Neural progenitor cell (in vitro differentiated cells): Measurements from ENCODE around the gene ONECUT1. TPM values are rescaled to one million over a fixed set of nuclear protein-coding genes. Genes with fewer than 3 reads are reported as not detected.

Experiments
- DNase-seq: peaks from one replicate; pipeline ENCODE4 v3.0.0-alpha.2; 2016; ENCODE audit warnings: low spot score
- H2AFZ ChIP-seq: fragments of 200-600 bp; sonication (generic); replicated peaks from 2 replicates; pipeline ENCODE4 v1.6.1; 2016; ENCODE audit warnings: antibody characterized with exemption
- H3F3A ChIP-seq: fragments of 200-600 bp; sonication (generic); 2 replicates; pipeline ENCODE4 v1.6.1; 2016; ENCODE audit warnings: antibody characterized with exemption, low read depth
- H3K27ac ChIP-seq: fragments of 200-600 bp; sonication (generic); 2 replicates; pipeline ENCODE4 v1.5.1; 2016; ENCODE audit warnings: mild to moderate bottlenecking
- H3K27me3 ChIP-seq: fragments of 200-600 bp; sonication (generic); 2 replicates; pipeline ENCODE4 v1.6.1; 2016; ENCODE audit warnings: mild to moderate bottlenecking, moderate library complexity
- H3K36me3 ChIP-seq: fragments of 200-600 bp; sonication (generic); 2 replicates; pipeline ENCODE4 v1.5.1; 2016
- H3K4me1 ChIP-seq: fragments of 200-600 bp; sonication (generic); 2 replicates; pipeline ENCODE4 v1.6.1; 2016; ENCODE audit warnings: mixed run types
- H3K4me2 ChIP-seq: fragments of 200-600 bp; sonication (generic); 2 replicates; pipeline ENCODE4 v1.6.1; 2016
- H3K4me3 ChIP-seq: fragments of 200-600 bp; sonication (generic); 2 replicates; pipeline ENCODE4 v1.5.1; 2016
- H3K79me2 ChIP-seq: fragments of 200-600 bp; sonication (generic); 2 replicates; pipeline ENCODE4 v1.6.1; 2016; ENCODE audit warnings: low read depth
- H3K9ac ChIP-seq: fragments of 200-600 bp; sonication (generic); 2 replicates; pipeline ENCODE4 v1.6.1; 2016
- H3K9me3 ChIP-seq: fragments of 200-600 bp; sonication (generic); 2 replicates; pipeline ENCODE4 v1.5.1; 2016; ENCODE audit warnings: low read depth
- H4K20me1 ChIP-seq: fragments of 200-600 bp; sonication (generic); 2 replicates; pipeline ENCODE4 v1.6.1; 2016; ENCODE audit warnings: low read depth
- H3K27ac Mint-ChIP-seq: 3 replicates; pipeline ENCODE4 v1.8.0; 2021; ENCODE audit warnings: mixed read lengths
- H3K27me3 Mint-ChIP-seq: 2 replicates; pipeline ENCODE4 v1.8.0; 2022; ENCODE audit warnings: low read depth, mild to moderate bottlenecking, inconsistent platforms, moderate library complexity, mixed read lengths; ENCODE audit not compliant: insufficient read depth
- H3K36me3 Mint-ChIP-seq: 3 replicates; pipeline ENCODE4 v1.8.0; 2021; ENCODE audit warnings: mixed read lengths
- H3K4me1 Mint-ChIP-seq: 3 replicates; pipeline ENCODE4 v1.8.0; 2021; ENCODE audit warnings: mixed read lengths
- H3K4me3 Mint-ChIP-seq: 3 replicates; pipeline ENCODE4 v1.8.0; 2021; ENCODE audit warnings: mild to moderate bottlenecking, moderate library complexity, mixed read lengths
- H3K9me3 Mint-ChIP-seq: 3 replicates; pipeline ENCODE4 v1.8.0; 2020; ENCODE audit warnings: mixed read lengths
- EZH2 ChIP-seq: fragments of 200-600 bp; sonication (generic); IDR thresholded peaks from 2 replicates; pipeline ENCODE4 v1.6.1; 2017; ENCODE audit warnings: antibody characterized with exemption, mild to moderate bottlenecking, moderate library complexity
- EZH2phosphoT487 ChIP-seq: fragments of 200-600 bp; sonication (generic); IDR thresholded peaks from 2 replicates; pipeline ENCODE4 v1.6.1; 2017; ENCODE audit warnings: antibody characterized with exemption
- total RNA-seq: library from RNA; depleted of rRNA; stranded (reverse); fragments of >200 nt; gene quantifications from 2 replicates; pipeline ENCODE4 v1.2.3, GENCODE V29; 2015; ENCODE audit warnings: low replicate concordance
- TF ChIP-seq, protein P1 (sequence below): fragments of 200-600 bp; sonication (generic); IDR thresholded peaks from 2 replicates; pipeline ENCODE4 v1.5.1; 2017; ENCODE audit warnings: antibody characterized with exemption, mild to moderate bottlenecking

ONECUT1 gene
- total RNA-seq, 1 donor from 2014 or later = 1.5 TPM

DNA sequence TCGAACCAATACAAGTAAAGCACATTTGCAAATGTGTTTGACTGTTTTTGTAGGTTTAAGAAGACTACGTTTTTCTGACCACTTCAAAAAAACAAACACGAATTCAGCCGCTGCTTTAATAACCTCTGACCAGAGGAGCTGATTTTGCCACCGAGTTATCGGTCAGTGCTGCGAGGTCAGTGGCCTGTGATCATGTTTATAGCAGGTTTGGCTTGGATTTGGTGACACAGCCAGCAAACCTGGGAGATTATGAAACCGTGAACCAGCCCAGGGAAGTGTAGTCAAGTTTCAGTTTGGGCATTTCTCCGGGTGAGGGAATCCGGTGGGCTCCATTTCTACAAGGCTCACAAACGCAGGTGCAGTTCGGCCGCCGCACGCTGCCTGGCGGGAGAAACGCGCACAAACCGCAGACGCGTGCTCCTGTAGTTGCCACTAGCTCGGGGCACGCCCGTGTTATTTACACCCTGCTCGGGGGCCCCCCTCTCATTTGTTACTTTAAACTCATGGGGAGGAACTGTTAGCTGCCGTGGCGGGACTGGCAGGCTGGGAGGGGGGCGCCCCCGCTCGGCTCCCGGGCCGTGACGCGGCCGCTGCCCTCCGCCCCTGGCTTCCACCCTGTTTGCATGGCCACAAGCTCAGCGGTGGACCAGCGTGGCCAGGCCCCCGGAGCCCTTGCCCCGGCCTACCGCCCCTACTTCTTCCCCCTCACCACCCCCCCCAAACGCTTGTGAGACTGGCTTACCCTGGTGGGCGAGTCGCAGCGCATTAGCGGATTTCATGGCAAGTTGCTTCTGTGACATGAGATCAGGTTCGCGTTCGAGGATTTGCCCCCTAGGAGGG lies 13.6 kb upstream of the ONECUT1 start:
- Histone ChIP-seq H3F3A (peaks cover 31% of the 10 kb centered on the region), H3K4me2 (peak overlapping the region; percentile 97), H3K4me3 (peak overlapping the region; percentile 54), H3K36me3 (no peaks in the 10 kb centered on the region), H3K9me3 (no peaks in the 10 kb centered on the region), H3K27ac (no peak overlapping the region), H3K9ac (no peak overlapping the region), H4K20me1 (peaks cover 24% of the 10 kb centered on the region), H3K79me2 (no peaks in the 10 kb centered on the region), H3K4me1 (peaks cover 24% of the 10 kb centered on the region), H3K27me3 (peaks cover 100% of the 10 kb centered on the region), H2AFZ (no peak overlapping the region)
- TF ChIP-seq, protein P1, sequence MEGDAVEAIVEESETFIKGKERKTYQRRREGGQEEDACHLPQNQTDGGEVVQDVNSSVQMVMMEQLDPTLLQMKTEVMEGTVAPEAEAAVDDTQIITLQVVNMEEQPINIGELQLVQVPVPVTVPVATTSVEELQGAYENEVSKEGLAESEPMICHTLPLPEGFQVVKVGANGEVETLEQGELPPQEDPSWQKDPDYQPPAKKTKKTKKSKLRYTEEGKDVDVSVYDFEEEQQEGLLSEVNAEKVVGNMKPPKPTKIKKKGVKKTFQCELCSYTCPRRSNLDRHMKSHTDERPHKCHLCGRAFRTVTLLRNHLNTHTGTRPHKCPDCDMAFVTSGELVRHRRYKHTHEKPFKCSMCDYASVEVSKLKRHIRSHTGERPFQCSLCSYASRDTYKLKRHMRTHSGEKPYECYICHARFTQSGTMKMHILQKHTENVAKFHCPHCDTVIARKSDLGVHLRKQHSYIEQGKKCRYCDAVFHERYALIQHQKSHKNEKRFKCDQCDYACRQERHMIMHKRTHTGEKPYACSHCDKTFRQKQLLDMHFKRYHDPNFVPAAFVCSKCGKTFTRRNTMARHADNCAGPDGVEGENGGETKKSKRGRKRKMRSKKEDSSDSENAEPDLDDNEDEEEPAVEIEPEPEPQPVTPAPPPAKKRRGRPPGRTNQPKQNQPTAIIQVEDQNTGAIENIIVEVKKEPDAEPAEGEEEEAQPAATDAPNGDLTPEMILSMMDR = no peak
- TF ChIP-seq EZH2 (peak; percentile 73), EZH2phosphoT487 (peak; percentile 85)
- H3K27me3 Mint-ChIP-seq = peaks cover 56% of the 10 kb centered on the region
- peak overlapping the region; percentile 81 for H3K4me3 Mint-ChIP-seq
- no peaks in the 10 kb centered on the region for H3K36me3 Mint-ChIP-seq
- H3K27ac Mint-ChIP-seq = no peak overlapping the region
- DNase-seq = peak; percentile 73
- peaks cover 41% of the 10 kb centered on the region for H3K4me1 Mint-ChIP-seq
- no peaks in the 10 kb centered on the region for H3K9me3 Mint-ChIP-seq

DNA sequence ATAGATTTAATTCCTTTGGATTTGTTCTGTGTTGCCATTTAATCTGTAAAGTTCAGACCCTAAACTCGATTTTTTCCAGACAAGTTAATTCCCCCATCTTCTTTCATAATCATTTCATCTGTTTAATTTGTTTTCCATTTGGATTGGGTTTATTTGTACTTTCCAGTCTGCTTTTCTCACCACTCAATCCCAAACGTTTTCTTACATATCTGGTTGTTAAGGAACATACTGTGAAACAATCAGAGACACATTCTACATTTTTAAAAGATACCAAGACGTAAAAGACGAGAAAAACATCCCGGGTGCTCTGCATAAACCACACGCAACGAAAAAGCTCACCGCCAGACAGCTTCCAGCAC lies 13.0 kb upstream of the ONECUT1 start:
- H3K4me3 Mint-ChIP-seq = peak overlapping the region; percentile 64
- H3K4me1 ChIP-seq = peaks cover 29% of the 10 kb centered on the region
- H3K4me3 ChIP-seq = peak overlapping the region; percentile 54
- no peak overlapping the region for H3K27ac Mint-ChIP-seq
- H3K9me3 ChIP-seq = no peaks in the 10 kb centered on the region
- H3F3A ChIP-seq = peaks cover 31% of the 10 kb centered on the region
- H3K4me1 Mint-ChIP-seq = peaks cover 44% of the 10 kb centered on the region
- H3K36me3 Mint-ChIP-seq = no peaks in the 10 kb centered on the region
- H3K9me3 Mint-ChIP-seq = no peaks in the 10 kb centered on the region
- H3K27me3 ChIP-seq = peaks cover 100% of the 10 kb centered on the region
- H3K9ac ChIP-seq = no peak overlapping the region
- H3K27ac ChIP-seq = no peak overlapping the region
- TF ChIP-seq EZH2 = no peak
- TF ChIP-seq, protein P1 = no peak
- no peak for TF ChIP-seq EZH2phosphoT487
- no peak for DNase-seq
- H3K79me2 ChIP-seq = no peaks in the 10 kb centered on the region
- peak overlapping the region; percentile 97 for H3K4me2 ChIP-seq
- peaks cover 62% of the 10 kb centered on the region for H3K27me3 Mint-ChIP-seq
- no peak overlapping the region for H2AFZ ChIP-seq
- H4K20me1 ChIP-seq = peaks cover 29% of the 10 kb centered on the region
- H3K36me3 ChIP-seq = no peaks in the 10 kb centered on the region

DNA sequence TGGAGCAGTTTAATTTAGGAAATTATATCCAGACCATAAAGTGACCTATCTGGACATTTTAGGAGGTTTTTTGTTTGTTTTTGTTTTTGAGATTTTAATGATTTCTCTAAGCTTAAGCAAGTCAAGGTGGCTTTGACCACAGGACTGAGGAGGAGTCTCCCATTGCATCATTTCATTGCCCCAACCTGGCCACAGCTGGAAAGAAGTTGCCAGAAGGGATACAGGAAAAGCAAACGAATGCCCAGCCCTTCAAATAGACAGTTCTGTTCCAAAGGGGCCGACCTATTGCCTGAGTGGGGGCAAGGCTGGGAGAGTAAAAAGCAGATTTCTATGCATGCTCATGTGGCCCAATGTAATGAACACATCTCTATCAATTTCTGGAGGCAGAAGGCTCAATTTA lies 12.0 kb upstream of the ONECUT1 start:
- H3K4me3 Mint-ChIP-seq = peak overlapping the region; percentile 38
- Histone ChIP-seq H3K4me3 (no peak overlapping the region), H3K27ac (no peak overlapping the region), H3K9ac (no peak overlapping the region), H3K4me1 (peaks cover 29% of the 10 kb centered on the region), H4K20me1 (peaks cover 31% of the 10 kb centered on the region), H3K36me3 (no peaks in the 10 kb centered on the region), H2AFZ (no peak overlapping the region), H3K27me3 (peaks cover 100% of the 10 kb centered on the region), H3F3A (peaks cover 31% of the 10 kb centered on the region), H3K4me2 (no peak overlapping the region), H3K9me3 (no peaks in the 10 kb centered on the region), H3K79me2 (no peaks in the 10 kb centered on the region)
- no peaks in the 10 kb centered on the region for H3K36me3 Mint-ChIP-seq
- H3K9me3 Mint-ChIP-seq = no peaks in the 10 kb centered on the region
- DNase-seq = no peak
- H3K27ac Mint-ChIP-seq = no peak overlapping the region
- peaks cover 47% of the 10 kb centered on the region for H3K4me1 Mint-ChIP-seq
- H3K27me3 Mint-ChIP-seq = peaks cover 65% of the 10 kb centered on the region
- TF ChIP-seq EZH2 (no peak), EZH2phosphoT487 (no peak)
- TF ChIP-seq, protein P1 = no peak
